ENCODE data around the gene CLRN3. TPM values are rescaled to one million over a fixed set of nuclear protein-coding genes. Genes with fewer than 3 reads are reported as not detected.

CLRN3 gene
- total RNA-seq, 1 experiment from 2014 or later = not detected

- Histone ChIP-seq H4K20me1 (ENCODE audit: insufficient read depth) (no peaks in the 10 kb centered on the region), H3K4me1 (replicated peaks; ENCODE audit: insufficient read depth) (peaks cover 35% of the 10 kb centered on the region), H3K36me3 (ENCODE audit: low read depth) (no peaks in the 10 kb centered on the region), H2AFZ (peak overlapping the region; percentile 55; the same call in 1 of the 2 replicates), H3K4me3 (peak overlapping the region; percentile 67), H3K9me3 (ENCODE audit: insufficient read depth, low read depth) (no peaks in the 10 kb centered on the region), H3K79me2 (ENCODE audit: low read depth) (peaks cover 24% of the 10 kb centered on the region), H3K9me2 (ENCODE audit: insufficient read depth) (no peaks in the 10 kb centered on the region), H3K27ac (peak overlapping the region; percentile 68), H3F3A (ENCODE audit: insufficient read depth, low read depth) (no peaks in the 10 kb centered on the region), H3K27me3 (ENCODE audit: insufficient read depth, low read depth) (no peaks in the 10 kb centered on the region), H3K4me2 (peak overlapping the region; percentile 74)
- intact Hi-C loops (cut with micrococcal nuclease; ENCODE audit: unreplicated experiment) = loop anchor here (1.0 to 2.0 kb wide), 5 partner anchors 15 to 104 kb away; no protein-coding TSS in a partner anchor
- ChIA-PET POLR2A (ENCODE audit: unreplicated experiment) (no interaction called here), CTCF (interaction anchor here (0.6 to 1.5 kb wide), 3 partner anchors 12 to 174 kb away, joined by 3 to 4 read pairs (median 3); no protein-coding TSS in a partner anchor)
- DNase-seq = peak in 1 of 2 experiments; percentile 43
- no TSS peak for BruUV-seq (replicated peaks)
- no peak for TF ChIP-seq EZH2 (IDR thresholded peaks at IDR 0.05; ENCODE audit: low read depth)
- no peak for TF ChIP-seq CTCF (conservative IDR thresholded peaks at IDR 0.05)
These were observed 14.8 kb upstream of the CLRN3 start for GRCh38 chr10:127907411-127908105.

- Histone ChIP-seq H3K27me3 (ENCODE audit: insufficient read depth, low read depth) (no peaks in the 10 kb centered on the region), H4K20me1 (ENCODE audit: insufficient read depth) (no peaks in the 10 kb centered on the region), H3K9me3 (ENCODE audit: insufficient read depth, low read depth) (no peaks in the 10 kb centered on the region), H2AFZ (peak within 1 kb of the TSS; percentile 73), H3K4me2 (peak within 1 kb of the TSS; percentile 74), H3K9me2 (ENCODE audit: insufficient read depth) (no peaks in the 10 kb centered on the region), H3K79me2 (ENCODE audit: low read depth) (peaks cover 21% of the 10 kb centered on the region), H3K27ac (peak within 1 kb of the TSS; percentile 68), H3F3A (ENCODE audit: insufficient read depth, low read depth) (no peaks in the 10 kb centered on the region), H3K36me3 (ENCODE audit: low read depth) (no peaks in the 10 kb centered on the region), H3K4me3 (peak within 1 kb of the TSS; percentile 67), H3K4me1 (replicated peaks; ENCODE audit: insufficient read depth) (peaks cover 35% of the 10 kb centered on the region)
- intact Hi-C loops (cut with micrococcal nuclease; ENCODE audit: unreplicated experiment) = loop anchor here (1.0 kb wide), 1 partner anchor 163 kb away; no protein-coding TSS in a partner anchor
- BruUV-seq (replicated peaks) = no TSS peak
- CTCF ChIA-PET = interaction anchor here (0.6 to 1.5 kb wide), 4 partner anchors 13 to 175 kb away, joined by 3 to 5 read pairs (median 4); no protein-coding TSS in a partner anchor
- TF ChIP-seq CTCF (conservative IDR thresholded peaks at IDR 0.05) = peak; percentile 54
- TF ChIP-seq EZH2 (IDR thresholded peaks at IDR 0.05; ENCODE audit: low read depth) = no peak
- POLR2A ChIA-PET (ENCODE audit: unreplicated experiment) = no interaction called here
- peak; percentile 75 to 83 for DNase-seq
These were observed 14.0 kb upstream of the CLRN3 start, which contains the start of gene PTPRE for GRCh38 chr10:127906548-127907377. Gene PTPRE (plus strand): TSS chr10:127907103. CDS start chr10:128040882, 133,779 bp downstream.

- H2AFZ ChIP-seq = no peak overlapping the region
- CTCF ChIA-PET = interaction anchor here (0.9 kb wide), 1 partner anchor 105 kb away, joined by 5 read pairs; no protein-coding TSS in a partner anchor
- no peak overlapping the region for H3K27ac ChIP-seq
- H3K4me3 ChIP-seq = no peak overlapping the region
- H3F3A ChIP-seq (ENCODE audit: insufficient read depth, low read depth) = no peaks in the 10 kb centered on the region
- peaks cover 21% of the 10 kb centered on the region for H3K79me2 ChIP-seq (ENCODE audit: low read depth)
- H3K9me3 ChIP-seq (ENCODE audit: insufficient read depth, low read depth) = no peaks in the 10 kb centered on the region
- DNase-seq = no peak
- TF ChIP-seq EZH2 (IDR thresholded peaks at IDR 0.05; ENCODE audit: low read depth) (no peak), CTCF (conservative IDR thresholded peaks at IDR 0.05) (no peak)
- no TSS peak for BruUV-seq (replicated peaks)
- peaks cover 35% of the 10 kb centered on the region for H3K4me1 ChIP-seq (replicated peaks; ENCODE audit: insufficient read depth)
- no peak overlapping the region for H3K4me2 ChIP-seq
- POLR2A ChIA-PET (ENCODE audit: unreplicated experiment) = no interaction called here
- no peaks in the 10 kb centered on the region for H3K27me3 ChIP-seq (ENCODE audit: insufficient read depth, low read depth)
- intact Hi-C loops (cut with micrococcal nuclease; ENCODE audit: unreplicated experiment) = loop anchor here (1.0 kb wide), 1 partner anchor 163 kb away; no protein-coding TSS in a partner anchor
- no peaks in the 10 kb centered on the region for H3K9me2 ChIP-seq (ENCODE audit: insufficient read depth)
- no peaks in the 10 kb centered on the region for H4K20me1 ChIP-seq (ENCODE audit: insufficient read depth)
- no peaks in the 10 kb centered on the region for H3K36me3 ChIP-seq (ENCODE audit: low read depth)
These were observed 13.1 kb upstream of the CLRN3 start for GRCh38 chr10:127905848-127906261.

Measured in PC-9 (cell line).